Measurements from ENCODE around the gene SMAD3.

Gene SMAD3

GRCh38 chr15:67180514-67181191 lies 115.3 kb downstream of the SMAD3 start (continued):
- TF ChIP-seq YY2 (tag by site-specific recombination; IDR thresholded peaks at IDR 0.05) (no peak), ZNF133 (tag by site-specific recombination; IDR thresholded peaks at IDR 0.05) (no peak), ATF2 (tag by site-specific recombination; IDR thresholded peaks at IDR 0.05; ENCODE audit: low read depth) (no peak), ZNF610 (tag by site-specific recombination; IDR thresholded peaks at IDR 0.05; ENCODE audit: borderline replicate concordance) (no peak), ZNF48 (tag by site-specific recombination; IDR thresholded peaks at IDR 0.05) (no peak), GLI2 (tag by site-specific recombination; IDR thresholded peaks at IDR 0.05; ENCODE audit: borderline replicate concordance, low read depth) (peak; percentile 15; the same call in 1 of the 2 replicates), ZNF629 (tag by site-specific recombination; IDR thresholded peaks at IDR 0.05) (peak; percentile 40; the same call in 1 of the 2 replicates), ZNF169 (tag by site-specific recombination; IDR thresholded peaks at IDR 0.05) (no peak), ZNF155 (tag by site-specific recombination; IDR thresholded peaks at IDR 0.05) (no peak), ZNF747 (tag by site-specific recombination; IDR thresholded peaks at IDR 0.05) (no peak), ZNF623 (tag by site-specific recombination; IDR thresholded peaks at IDR 0.05) (peak; percentile 70), ZFHX2 (tag by site-specific recombination; conservative IDR thresholded peaks at IDR 0.05) (no peak), ZNF791 (tag by site-specific recombination; IDR thresholded peaks at IDR 0.05) (no peak), ZBTB26 (tag by site-specific recombination; optimal IDR thresholded peaks at IDR 0.05) (no peak), ZNF624 (tag by site-specific recombination; IDR thresholded peaks at IDR 0.05) (no peak), ZNF140 (tag by site-specific recombination; IDR thresholded peaks at IDR 0.05) (peak; percentile 85), ZNF560 (tag by site-specific recombination; IDR thresholded peaks at IDR 0.05; ENCODE audit: borderline replicate concordance) (peak; percentile 79; the same call in 1 of the 2 replicates), PBX3 (CRISPR knock-in tag; IDR thresholded peaks at IDR 0.05) (no peak), ZNF645 (tag by site-specific recombination; IDR thresholded peaks at IDR 0.05) (no peak), TCF7L2 (IDR thresholded peaks at IDR 0.05; ENCODE audit: borderline replicate concordance, low read depth, low read length) (no peak), ZNF175 (tag by site-specific recombination; IDR thresholded peaks at IDR 0.05) (no peak), ZNF19 (tag by site-specific recombination; IDR thresholded peaks at IDR 0.05; ENCODE audit: low read depth) (peak; percentile 88), ZNF433 (tag by site-specific recombination; IDR thresholded peaks at IDR 0.05; ENCODE audit: low read depth) (peak; percentile 84), ZXDB (tag by site-specific recombination; IDR thresholded peaks at IDR 0.05) (peak; percentile 36; the same call in 1 of the 2 replicates), ZNF580 (tag by site-specific recombination; IDR thresholded peaks at IDR 0.05) (no peak), ZFP41 (tag by site-specific recombination; IDR thresholded peaks at IDR 0.05; ENCODE audit: borderline replicate concordance) (no peak), ZNF302 (tag by site-specific recombination; IDR thresholded peaks at IDR 0.05; ENCODE audit: low read depth) (no peak), ZBTB21 (tag by site-specific recombination; IDR thresholded peaks at IDR 0.05) (peak; percentile 42; the same call in 1 of the 2 replicates), ZNF501 (tag by site-specific recombination; IDR thresholded peaks at IDR 0.05) (no peak), ZNF354C (tag by site-specific recombination; IDR thresholded peaks at IDR 0.05; ENCODE audit: borderline replicate concordance, low read depth) (peak; percentile 60; the same call in 1 of the 2 replicates), ZNF488 (tag by site-specific recombination; IDR thresholded peaks at IDR 0.05) (no peak), SCRT2 (tag by site-specific recombination; IDR thresholded peaks at IDR 0.05) (no peak), ZBTB1 (tag by site-specific recombination; IDR thresholded peaks at IDR 0.05) (no peak), TRIM28 (IDR thresholded peaks at IDR 0.05; ENCODE audit: borderline replicate concordance, low read length) (no peak), ZNF174 (tag by site-specific recombination; IDR thresholded peaks at IDR 0.05) (no peak), ZNF677 (tag by site-specific recombination; IDR thresholded peaks at IDR 0.05) (no peak)
